ENCODE results near the gene KCNIP4. TPM values are rescaled to one million over a fixed set of nuclear protein-coding genes. Genes with fewer than 3 reads are reported as not detected.

KCNIP4 gene
- total RNA-seq, 1 donor from 2014 or later: 0.17 TPM

DNA sequence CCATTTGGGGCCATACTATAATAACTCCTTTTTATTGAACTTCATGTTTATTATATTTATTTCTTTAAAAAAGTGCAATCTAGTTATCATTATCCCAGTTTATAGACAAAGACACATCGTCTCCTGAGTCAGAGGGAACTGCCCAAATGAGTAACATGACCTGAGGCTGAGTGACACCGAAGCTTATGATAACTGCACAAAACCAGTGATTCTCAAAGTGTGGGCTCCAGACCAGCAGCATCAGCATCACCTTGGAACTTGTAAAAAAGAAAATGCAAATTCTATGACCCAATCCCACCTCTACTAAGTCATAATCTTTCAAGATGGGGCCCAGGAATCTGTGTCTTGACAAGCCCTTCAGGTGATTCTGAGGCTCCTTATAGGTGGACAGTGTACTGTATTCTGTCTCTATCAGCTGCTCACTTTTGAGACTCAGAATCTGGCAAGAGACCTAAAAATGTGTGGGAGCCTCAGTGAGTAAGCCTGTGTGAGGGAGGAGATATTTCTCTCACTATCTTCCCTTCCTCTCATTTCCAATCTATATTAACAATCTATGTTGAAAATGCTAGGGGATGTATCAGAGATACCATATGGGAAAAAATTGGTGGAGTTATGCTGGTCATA is 1101.3 kb downstream of the KCNIP4 start:
- TF ChIP-seq CTCF (conservative IDR thresholded peaks at IDR 0.05; ENCODE audit: low read depth, low read length): no peak
- DNase-seq (ENCODE audit: low read depth): no peak

DNA sequence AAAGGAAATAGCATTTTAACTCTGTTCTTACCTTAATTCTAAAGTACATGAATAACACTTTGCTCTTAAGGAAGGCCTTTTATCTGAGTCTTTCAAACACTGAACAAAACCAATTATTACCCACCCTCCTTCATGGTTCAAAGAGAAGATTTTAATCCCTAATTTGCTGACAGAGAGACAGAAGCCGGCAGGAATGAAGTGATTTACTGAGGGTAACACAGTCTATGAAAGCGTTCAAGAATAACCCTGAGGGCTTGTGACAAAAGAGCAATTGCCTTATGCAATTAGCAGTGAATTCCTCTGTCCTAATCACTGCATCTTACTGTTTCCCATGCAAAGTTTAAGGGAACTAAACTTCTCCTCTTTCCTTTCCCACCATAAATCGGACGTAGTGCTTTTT is 1104.3 kb downstream of the KCNIP4 start:
- TF ChIP-seq CTCF (conservative IDR thresholded peaks at IDR 0.05; ENCODE audit: low read depth, low read length): no peak

More for the DNA sequence above, 1101.3 kb downstream of the KCNIP4 start:
- H3K4me3 ChIP-seq (ENCODE audit: low read depth, low read length): no peak overlapping the region

GRCh38 chr4:20840648-20841190 is 1107.9 kb downstream of the KCNIP4 start:
- no peak for TF ChIP-seq CTCF (conservative IDR thresholded peaks at IDR 0.05; ENCODE audit: low read depth, low read length)
- DNase-seq (ENCODE audit: low read depth): no peak
- H3K4me3 ChIP-seq (ENCODE audit: low read depth, low read length): no peak overlapping the region

More for the DNA sequence above, 1104.3 kb downstream of the KCNIP4 start:
- DNase-seq (ENCODE audit: low read depth): no peak
- H3K4me3 ChIP-seq (ENCODE audit: low read depth, low read length): no peak overlapping the region

GRCh38 chr4:20839957-20840356 is 1108.6 kb downstream of the KCNIP4 start:
- no peak for TF ChIP-seq CTCF (conservative IDR thresholded peaks at IDR 0.05; ENCODE audit: low read depth, low read length)
- peak; percentile 23 for DNase-seq (ENCODE audit: low read depth)
- no peak overlapping the region for H3K4me3 ChIP-seq (ENCODE audit: low read depth, low read length)

DNA sequence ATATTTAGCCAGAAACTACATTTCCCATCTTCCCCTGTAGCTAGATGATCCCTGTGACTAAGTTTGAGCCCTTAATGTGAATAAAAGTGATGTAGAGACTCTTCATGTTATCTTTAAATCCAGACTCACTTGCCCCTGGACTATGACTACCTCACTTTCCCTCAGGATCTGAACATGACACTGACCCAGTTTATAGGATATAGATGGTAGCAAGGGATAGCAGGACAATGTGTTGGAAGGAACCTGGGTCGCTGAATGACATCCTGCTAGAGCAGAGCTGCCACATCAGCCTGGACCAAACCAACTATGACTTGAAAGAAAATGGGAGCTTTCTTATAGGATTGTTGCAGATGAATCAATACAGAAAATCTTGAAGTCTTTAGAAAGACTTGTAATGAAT is 1110.1 kb downstream of the KCNIP4 start:
- H3K4me3 ChIP-seq (ENCODE audit: low read depth, low read length): no peak overlapping the region
- TF ChIP-seq CTCF (conservative IDR thresholded peaks at IDR 0.05; ENCODE audit: low read depth, low read length): no peak
- no peak for DNase-seq (ENCODE audit: low read depth)

- DNase-seq (ENCODE audit: low read depth): no peak
- no peak overlapping the region for H3K4me3 ChIP-seq (ENCODE audit: low read depth, low read length)
- no peak for TF ChIP-seq CTCF (conservative IDR thresholded peaks at IDR 0.05; ENCODE audit: low read depth, low read length)
These were observed 1115.7 kb downstream of the KCNIP4 start for GRCh38 chr4:20832826-20833225.

- no peak for TF ChIP-seq CTCF (conservative IDR thresholded peaks at IDR 0.05; ENCODE audit: low read depth, low read length)
- no peak overlapping the region for H3K4me3 ChIP-seq (ENCODE audit: low read depth, low read length)
- DNase-seq (ENCODE audit: low read depth): no peak
These were observed 1116.8 kb downstream of the KCNIP4 start for GRCh38 chr4:20831746-20832145.
